ENCODE data around the gene CHM. TPM values are rescaled to one million over a fixed set of nuclear protein-coding genes. Genes with fewer than 3 reads are reported as not detected.

CHM gene
- total and polyA plus RNA-seq, 2 of the 8 experiments (the other 6 are each of a cell fraction or from before 2014, with no cell fraction given), result 8.6 to 15.5 TPM

GRCh38 chrX:85996555-85996954 is 50.8 kb downstream of the CHM start (continued):
- TF ChIP-seq E2F6 (IDR thresholded peaks at IDR 0.05), result no peak
